ENCODE measurements around the gene STXBP1. TPM values are rescaled to one million over a fixed set of nuclear protein-coding genes. Genes with fewer than 3 reads are reported as not detected.

The STXBP1 gene
- total and polyA plus RNA-seq, 2 experiments from 2014 or later: 48.6 to 50.4 TPM

DNA sequence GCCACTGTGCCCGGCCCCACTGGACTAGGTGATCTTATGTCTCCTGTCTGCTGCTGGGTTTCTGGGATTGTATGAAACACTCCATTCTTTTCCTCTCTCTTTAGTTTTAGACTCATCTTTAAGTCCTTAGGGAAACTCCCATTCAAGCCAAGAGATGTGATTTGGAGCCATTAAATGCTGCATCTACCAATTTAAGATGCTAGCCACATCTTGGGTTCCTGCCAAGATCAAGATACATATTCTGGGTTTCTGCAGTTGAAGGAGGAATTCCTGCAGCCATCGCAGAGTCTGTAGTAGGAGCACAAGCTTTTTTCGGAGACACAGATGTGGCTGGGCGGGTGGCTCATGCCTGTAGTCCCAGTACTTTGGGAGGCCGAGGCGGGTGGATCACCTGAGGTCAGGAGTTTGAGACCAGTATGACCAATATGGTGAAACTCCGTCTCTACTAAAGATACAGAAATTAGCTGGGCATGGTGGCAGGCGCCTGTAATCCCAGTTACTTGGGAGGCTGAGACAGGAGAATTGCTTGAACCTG lies 23.2 kb downstream of the STXBP1 start (continued):
- TF ChIP-seq, protein P1, sequence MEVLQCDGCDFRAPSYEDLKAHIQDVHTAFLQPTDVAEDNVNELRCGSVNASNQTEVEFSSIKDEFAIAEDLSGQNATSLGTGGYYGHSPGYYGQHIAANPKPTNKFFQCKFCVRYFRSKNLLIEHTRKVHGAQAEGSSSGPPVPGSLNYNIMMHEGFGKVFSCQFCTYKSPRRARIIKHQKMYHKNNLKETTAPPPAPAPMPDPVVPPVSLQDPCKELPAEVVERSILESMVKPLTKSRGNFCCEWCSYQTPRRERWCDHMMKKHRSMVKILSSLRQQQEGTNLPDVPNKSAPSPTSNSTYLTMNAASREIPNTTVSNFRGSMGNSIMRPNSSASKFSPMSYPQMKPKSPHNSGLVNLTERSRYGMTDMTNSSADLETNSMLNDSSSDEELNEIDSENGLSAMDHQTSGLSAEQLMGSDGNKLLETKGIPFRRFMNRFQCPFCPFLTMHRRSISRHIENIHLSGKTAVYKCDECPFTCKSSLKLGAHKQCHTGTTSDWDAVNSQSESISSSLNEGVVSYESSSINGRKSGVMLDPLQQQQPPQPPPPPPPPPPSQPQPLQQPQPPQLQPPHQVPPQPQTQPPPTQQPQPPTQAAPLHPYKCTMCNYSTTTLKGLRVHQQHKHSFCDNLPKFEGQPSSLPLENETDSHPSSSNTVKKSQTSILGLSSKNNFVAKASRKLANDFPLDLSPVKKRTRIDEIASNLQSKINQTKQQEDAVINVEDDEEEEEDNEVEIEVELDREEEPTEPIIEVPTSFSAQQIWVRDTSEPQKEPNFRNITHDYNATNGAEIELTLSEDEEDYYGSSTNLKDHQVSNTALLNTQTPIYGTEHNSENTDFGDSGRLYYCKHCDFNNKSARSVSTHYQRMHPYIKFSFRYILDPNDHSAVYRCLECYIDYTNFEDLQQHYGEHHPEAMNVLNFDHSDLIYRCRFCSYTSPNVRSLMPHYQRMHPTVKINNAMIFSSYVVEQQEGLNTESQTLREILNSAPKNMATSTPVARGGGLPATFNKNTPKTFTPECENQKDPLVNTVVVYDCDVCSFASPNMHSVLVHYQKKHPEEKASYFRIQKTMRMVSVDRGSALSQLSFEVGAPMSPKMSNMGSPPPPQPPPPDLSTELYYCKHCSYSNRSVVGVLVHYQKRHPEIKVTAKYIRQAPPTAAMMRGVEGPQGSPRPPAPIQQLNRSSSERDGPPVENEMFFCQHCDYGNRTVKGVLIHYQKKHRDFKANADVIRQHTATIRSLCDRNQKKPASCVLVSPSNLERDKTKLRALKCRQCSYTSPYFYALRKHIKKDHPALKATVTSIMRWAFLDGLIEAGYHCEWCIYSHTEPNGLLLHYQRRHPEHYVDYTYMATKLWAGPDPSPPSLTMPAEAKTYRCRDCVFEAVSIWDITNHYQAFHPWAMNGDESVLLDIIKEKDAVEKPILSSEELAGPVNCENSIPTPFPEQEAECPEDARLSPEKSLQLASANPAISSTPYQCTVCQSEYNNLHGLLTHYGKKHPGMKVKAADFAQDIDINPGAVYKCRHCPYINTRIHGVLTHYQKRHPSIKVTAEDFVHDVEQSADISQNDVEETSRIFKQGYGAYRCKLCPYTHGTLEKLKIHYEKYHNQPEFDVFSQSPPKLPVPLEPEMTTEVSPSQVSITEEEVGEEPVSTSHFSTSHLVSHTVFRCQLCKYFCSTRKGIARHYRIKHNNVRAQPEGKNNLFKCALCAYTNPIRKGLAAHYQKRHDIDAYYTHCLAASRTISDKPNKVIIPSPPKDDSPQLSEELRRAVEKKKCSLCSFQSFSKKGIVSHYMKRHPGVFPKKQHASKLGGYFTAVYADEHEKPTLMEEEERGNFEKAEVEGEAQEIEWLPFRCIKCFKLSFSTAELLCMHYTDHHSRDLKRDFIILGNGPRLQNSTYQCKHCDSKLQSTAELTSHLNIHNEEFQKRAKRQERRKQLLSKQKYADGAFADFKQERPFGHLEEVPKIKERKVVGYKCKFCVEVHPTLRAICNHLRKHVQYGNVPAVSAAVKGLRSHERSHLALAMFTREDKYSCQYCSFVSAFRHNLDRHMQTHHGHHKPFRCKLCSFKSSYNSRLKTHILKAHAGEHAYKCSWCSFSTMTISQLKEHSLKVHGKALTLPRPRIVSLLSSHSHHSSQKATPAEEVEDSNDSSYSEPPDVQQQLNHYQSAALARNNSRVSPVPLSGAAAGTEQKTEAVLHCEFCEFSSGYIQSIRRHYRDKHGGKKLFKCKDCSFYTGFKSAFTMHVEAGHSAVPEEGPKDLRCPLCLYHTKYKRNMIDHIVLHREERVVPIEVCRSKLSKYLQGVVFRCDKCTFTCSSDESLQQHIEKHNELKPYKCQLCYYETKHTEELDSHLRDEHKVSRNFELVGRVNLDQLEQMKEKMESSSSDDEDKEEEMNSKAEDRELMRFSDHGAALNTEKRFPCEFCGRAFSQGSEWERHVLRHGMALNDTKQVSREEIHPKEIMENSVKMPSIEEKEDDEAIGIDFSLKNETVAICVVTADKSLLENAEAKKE (CRISPR knock-in tag; IDR thresholded peaks at IDR 0.05): no peak
- TF ChIP-seq CREB1 (CRISPR knock-in tag; IDR thresholded peaks at IDR 0.05; ENCODE audit: low read depth) (no peak), NANOG (IDR thresholded peaks at IDR 0.05; ENCODE audit: borderline replicate concordance) (no peak), EZH2phosphoT487 (IDR thresholded peaks at IDR 0.05; ENCODE audit: unreplicated experiment) (no peak), POLR2AphosphoS5 (IDR thresholded peaks at IDR 0.05; ENCODE audit: low read depth) (no peak), EZH2 (IDR thresholded peaks at IDR 0.05; ENCODE audit: low read depth, unreplicated experiment) (no peak)
- TF ChIP-seq, protein P2, sequence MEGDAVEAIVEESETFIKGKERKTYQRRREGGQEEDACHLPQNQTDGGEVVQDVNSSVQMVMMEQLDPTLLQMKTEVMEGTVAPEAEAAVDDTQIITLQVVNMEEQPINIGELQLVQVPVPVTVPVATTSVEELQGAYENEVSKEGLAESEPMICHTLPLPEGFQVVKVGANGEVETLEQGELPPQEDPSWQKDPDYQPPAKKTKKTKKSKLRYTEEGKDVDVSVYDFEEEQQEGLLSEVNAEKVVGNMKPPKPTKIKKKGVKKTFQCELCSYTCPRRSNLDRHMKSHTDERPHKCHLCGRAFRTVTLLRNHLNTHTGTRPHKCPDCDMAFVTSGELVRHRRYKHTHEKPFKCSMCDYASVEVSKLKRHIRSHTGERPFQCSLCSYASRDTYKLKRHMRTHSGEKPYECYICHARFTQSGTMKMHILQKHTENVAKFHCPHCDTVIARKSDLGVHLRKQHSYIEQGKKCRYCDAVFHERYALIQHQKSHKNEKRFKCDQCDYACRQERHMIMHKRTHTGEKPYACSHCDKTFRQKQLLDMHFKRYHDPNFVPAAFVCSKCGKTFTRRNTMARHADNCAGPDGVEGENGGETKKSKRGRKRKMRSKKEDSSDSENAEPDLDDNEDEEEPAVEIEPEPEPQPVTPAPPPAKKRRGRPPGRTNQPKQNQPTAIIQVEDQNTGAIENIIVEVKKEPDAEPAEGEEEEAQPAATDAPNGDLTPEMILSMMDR (conservative IDR thresholded peaks at IDR 0.05; ENCODE audit: low read depth in 2 of 2): no peak
- TF ChIP-seq, protein P3, sequence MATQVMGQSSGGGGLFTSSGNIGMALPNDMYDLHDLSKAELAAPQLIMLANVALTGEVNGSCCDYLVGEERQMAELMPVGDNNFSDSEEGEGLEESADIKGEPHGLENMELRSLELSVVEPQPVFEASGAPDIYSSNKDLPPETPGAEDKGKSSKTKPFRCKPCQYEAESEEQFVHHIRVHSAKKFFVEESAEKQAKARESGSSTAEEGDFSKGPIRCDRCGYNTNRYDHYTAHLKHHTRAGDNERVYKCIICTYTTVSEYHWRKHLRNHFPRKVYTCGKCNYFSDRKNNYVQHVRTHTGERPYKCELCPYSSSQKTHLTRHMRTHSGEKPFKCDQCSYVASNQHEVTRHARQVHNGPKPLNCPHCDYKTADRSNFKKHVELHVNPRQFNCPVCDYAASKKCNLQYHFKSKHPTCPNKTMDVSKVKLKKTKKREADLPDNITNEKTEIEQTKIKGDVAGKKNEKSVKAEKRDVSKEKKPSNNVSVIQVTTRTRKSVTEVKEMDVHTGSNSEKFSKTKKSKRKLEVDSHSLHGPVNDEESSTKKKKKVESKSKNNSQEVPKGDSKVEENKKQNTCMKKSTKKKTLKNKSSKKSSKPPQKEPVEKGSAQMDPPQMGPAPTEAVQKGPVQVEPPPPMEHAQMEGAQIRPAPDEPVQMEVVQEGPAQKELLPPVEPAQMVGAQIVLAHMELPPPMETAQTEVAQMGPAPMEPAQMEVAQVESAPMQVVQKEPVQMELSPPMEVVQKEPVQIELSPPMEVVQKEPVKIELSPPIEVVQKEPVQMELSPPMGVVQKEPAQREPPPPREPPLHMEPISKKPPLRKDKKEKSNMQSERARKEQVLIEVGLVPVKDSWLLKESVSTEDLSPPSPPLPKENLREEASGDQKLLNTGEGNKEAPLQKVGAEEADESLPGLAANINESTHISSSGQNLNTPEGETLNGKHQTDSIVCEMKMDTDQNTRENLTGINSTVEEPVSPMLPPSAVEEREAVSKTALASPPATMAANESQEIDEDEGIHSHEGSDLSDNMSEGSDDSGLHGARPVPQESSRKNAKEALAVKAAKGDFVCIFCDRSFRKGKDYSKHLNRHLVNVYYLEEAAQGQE (IDR thresholded peaks at IDR 0.05; ENCODE audit: unreplicated experiment): no peak

Data from GM23338 (cell line).